Effector memory CD4-positive, alpha-beta T cell (primary cell): ENCODE results near the gene SLC17A4.

Source experiments
- DNase-seq, 3 donors: peaks; one replicate each; pipeline ENCODE4 v3.0.0-alpha.2; 2020
- H3K27ac ChIP-seq: 2 replicates; pipeline ENCODE4 v1.7.0; 2013; ENCODE audit warnings: mild to moderate bottlenecking, low read length, moderate library complexity; ENCODE audit not compliant: insufficient read depth, poor library complexity, severe bottlenecking
- H3K27me3 ChIP-seq: replicated peaks from 2 replicates; pipeline ENCODE4 v1.7.0; 2013; ENCODE audit warnings: mild to moderate bottlenecking, low read length; ENCODE audit not compliant: insufficient read depth, control insufficient read depth, poor library complexity, severe bottlenecking
- H3K36me3 ChIP-seq: 2 replicates; pipeline ENCODE4 v1.7.0; 2013; ENCODE audit warnings: mild to moderate bottlenecking, low read length, moderate library complexity; ENCODE audit not compliant: control insufficient read depth, insufficient read depth
- H3K4me1 ChIP-seq: 2 replicates; pipeline ENCODE4 v1.7.0; 2013; ENCODE audit warnings: low read length, mild to moderate bottlenecking; ENCODE audit not compliant: control insufficient read depth, insufficient read depth, poor library complexity, severe bottlenecking
- H3K4me3 ChIP-seq: 2 replicates; pipeline ENCODE4 v1.7.0; 2013; ENCODE audit warnings: low read length, low read depth, mild to moderate bottlenecking; ENCODE audit not compliant: insufficient read depth, poor library complexity, severe bottlenecking
- H3K9me3 ChIP-seq: 2 replicates; pipeline ENCODE4 v1.7.0; 2013; ENCODE audit warnings: mild to moderate bottlenecking, low read length, moderate library complexity; ENCODE audit not compliant: control insufficient read depth

The SLC17A4 gene

DNA sequence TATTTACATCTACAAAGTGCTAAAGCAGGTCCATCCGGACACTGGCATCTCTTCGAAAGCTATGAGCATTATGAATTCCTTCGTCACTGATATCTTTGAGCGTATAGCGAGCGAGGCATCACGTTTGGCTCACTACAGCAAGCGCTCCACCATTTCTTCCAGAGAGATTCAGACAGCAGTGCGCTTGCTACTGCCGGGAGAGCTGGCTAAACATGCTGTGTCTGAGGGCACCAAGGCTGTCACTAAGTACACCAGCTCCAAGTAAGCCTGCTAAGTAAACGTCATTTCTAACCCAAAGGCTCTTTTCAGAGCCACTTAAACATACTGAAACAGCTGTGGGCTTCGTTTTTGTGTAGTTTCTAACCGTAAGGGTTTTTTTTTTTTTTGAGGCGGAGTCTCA, 27.5 kb upstream of the SLC17A4 start:
- Histone ChIP-seq H3K4me3 (no peak overlapping the region), H3K9me3 (no peaks in the 10 kb centered on the region), H3K27ac (no peak overlapping the region), H3K27me3 (no peaks in the 10 kb centered on the region), H3K36me3 (no peaks in the 10 kb centered on the region), H3K4me1 (no peaks in the 10 kb centered on the region)
- no peak for DNase-seq

DNA sequence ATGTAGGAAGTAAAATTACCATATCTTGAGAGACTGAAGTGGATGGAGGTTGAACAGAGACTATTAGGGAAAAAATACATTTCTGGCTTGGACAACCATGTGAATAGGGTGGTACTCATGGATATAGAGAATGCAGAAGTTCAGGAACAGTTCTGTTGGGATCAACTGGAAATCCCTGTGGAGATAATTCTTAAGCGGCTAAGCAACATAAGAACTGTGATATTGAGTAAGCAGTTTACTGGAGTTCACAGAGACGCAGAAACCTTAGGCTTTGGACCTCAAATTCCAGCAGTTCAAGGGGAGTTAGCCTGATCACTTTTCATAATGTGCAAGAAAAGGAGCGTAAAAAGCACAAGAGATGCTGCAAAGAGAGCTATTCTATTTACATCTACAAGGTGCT, 23.6 kb upstream of the SLC17A4 start:
- Histone ChIP-seq H3K27me3 (no peaks in the 10 kb centered on the region), H3K27ac (no peak overlapping the region), H3K9me3 (no peaks in the 10 kb centered on the region), H3K36me3 (no peaks in the 10 kb centered on the region), H3K4me1 (no peaks in the 10 kb centered on the region), H3K4me3 (no peak overlapping the region)
- no peak for DNase-seq

DNA sequence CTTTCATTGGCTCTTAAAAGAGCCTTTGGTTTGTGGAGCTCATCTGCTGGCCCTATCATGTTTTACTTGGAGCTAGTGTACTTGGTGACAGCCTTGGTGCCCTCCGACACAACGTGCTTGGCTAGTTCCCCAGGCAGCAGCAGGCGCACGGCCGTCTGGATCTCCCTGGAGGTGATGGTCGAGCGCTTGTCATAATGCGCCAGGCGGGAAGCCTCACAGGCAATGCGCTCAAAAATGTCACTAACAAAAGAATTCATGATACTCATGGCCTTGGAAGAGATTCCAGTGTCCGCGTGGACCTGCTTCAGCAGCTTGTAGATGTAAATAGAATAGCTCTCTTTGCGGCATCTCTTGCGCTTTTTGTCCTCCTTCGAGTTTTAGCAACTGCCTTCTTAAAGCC, 22.8 kb upstream of the SLC17A4 start:
- H3K36me3 ChIP-seq: no peaks in the 10 kb centered on the region
- H3K27ac ChIP-seq: no peak overlapping the region
- no peaks in the 10 kb centered on the region for H3K27me3 ChIP-seq
- H3K9me3 ChIP-seq: no peaks in the 10 kb centered on the region
- H3K4me1 ChIP-seq: no peaks in the 10 kb centered on the region
- no peak for DNase-seq
- H3K4me3 ChIP-seq: no peak overlapping the region

DNA sequence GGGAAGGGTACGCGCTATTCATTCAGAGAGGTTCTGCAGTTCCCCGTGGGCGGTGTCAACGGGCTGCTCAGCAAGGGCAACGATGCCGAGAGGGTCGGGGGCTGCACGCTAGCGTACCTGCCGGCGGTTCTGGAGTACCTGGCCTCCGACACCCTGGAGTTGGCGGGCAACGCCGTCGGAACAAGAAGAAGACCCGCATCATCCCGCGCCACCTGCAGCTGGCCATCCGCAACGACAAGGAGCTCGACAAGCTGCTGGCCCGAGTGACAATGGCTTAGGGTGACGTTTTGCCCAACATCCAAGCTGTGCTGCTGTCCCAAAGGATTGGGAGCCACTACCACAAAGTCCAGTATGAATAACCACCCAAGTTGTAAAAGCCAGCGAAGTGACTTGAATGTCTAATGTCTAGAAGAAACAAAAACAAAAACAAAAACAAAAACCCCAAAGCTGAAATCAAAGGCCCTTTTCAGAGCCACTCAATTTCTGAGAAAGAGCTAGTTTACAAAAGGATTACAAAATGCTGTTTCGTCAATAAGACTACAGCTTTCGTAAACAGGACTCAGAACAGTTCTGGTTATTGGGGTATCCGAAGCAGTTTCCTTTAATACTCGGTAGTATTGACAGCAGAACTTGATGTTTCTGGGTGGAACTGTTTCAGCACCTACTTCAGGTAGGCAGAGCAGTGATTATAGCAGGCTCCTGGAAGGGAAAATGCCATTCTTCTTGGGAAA, 21.9 kb upstream of the SLC17A4 start:
- Histone ChIP-seq H3K4me1 (no peaks in the 10 kb centered on the region), H3K4me3 (no peak overlapping the region), H3K27ac (no peak overlapping the region), H3K36me3 (no peaks in the 10 kb centered on the region), H3K9me3 (peaks cover 4% of the 10 kb centered on the region), H3K27me3 (no peaks in the 10 kb centered on the region)
- DNase-seq: no peak

DNA sequence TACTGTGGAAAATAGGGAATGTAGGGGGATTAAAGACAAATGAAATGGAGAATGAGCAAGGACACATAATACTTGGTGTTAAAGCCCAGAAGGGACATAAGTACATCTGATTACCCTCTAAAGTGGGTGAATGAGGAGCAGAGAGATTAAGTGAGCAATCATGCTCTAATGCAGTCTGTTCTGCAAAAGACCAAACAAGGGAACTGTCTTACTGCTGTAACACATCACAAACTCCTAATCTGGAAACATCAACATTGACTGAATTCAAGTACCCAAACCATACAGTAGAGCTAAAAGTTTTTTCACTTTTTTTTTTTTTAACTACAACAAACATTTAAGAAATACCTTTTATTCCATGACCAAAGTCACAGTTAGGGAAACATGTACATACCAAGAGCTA, 19.3 kb upstream of the SLC17A4 start:
- Histone ChIP-seq H3K4me1 (no peaks in the 10 kb centered on the region), H3K9me3 (peaks cover 4% of the 10 kb centered on the region)
- DNase-seq: no peak

DNA sequence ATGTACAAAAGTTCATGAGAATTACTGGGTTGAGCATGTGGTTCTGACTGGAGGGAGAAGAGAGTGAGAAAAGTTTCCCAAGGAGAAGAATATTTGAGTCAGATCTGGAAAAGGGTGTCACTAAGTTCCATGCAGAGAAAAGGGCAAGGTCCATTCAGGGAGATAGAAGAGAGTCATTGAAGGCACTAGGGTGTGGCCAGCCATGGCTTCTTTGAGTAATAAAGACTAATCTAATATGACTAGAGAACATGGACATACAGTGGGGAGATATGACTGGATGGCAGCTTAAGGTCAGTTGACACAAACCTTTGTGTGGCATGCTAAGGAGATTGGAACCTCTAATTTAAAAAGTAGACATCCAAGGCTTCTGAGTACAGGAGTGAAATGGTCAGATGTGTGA, 10.7 kb upstream of the SLC17A4 start:
- no peaks in the 10 kb centered on the region for H3K4me1 ChIP-seq
- DNase-seq: no peak

More for the DNA sequence above, 19.3 kb upstream of the SLC17A4 start:
- no peaks in the 10 kb centered on the region for H3K36me3 ChIP-seq
- no peaks in the 10 kb centered on the region for H3K27me3 ChIP-seq
- no peak overlapping the region for H3K4me3 ChIP-seq
- no peak overlapping the region for H3K27ac ChIP-seq

DNA sequence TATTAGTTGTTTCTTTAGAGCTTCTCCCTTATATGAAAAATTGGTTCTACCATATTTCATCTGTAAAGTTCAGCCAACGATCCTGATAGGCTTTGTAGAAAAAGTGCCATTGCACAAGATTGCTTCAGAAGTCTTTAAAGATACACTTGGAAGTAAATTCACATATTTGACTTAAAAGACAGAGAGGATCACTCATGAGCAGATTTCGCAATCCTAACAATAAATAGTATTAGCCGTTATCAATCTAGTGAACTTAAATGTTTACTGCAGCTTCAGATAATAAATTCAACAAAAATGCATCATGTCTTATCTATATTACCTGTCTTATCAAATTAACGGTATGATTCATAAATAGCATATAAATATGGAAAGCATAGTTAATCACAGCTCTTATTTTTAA, 8.7 kb upstream of the SLC17A4 start:
- Histone ChIP-seq H3K4me3 (no peak overlapping the region), H3K27ac (no peak overlapping the region), H3K4me1 (no peaks in the 10 kb centered on the region), H3K9me3 (no peaks in the 10 kb centered on the region), H3K36me3 (no peaks in the 10 kb centered on the region), H3K27me3 (no peaks in the 10 kb centered on the region)
- no peak for DNase-seq

More for the DNA sequence above, 10.7 kb upstream of the SLC17A4 start:
- no peak overlapping the region for H3K27ac ChIP-seq
- no peak overlapping the region for H3K4me3 ChIP-seq
- no peaks in the 10 kb centered on the region for H3K36me3 ChIP-seq
- H3K27me3 ChIP-seq: no peaks in the 10 kb centered on the region
- H3K9me3 ChIP-seq: no peaks in the 10 kb centered on the region

DNA sequence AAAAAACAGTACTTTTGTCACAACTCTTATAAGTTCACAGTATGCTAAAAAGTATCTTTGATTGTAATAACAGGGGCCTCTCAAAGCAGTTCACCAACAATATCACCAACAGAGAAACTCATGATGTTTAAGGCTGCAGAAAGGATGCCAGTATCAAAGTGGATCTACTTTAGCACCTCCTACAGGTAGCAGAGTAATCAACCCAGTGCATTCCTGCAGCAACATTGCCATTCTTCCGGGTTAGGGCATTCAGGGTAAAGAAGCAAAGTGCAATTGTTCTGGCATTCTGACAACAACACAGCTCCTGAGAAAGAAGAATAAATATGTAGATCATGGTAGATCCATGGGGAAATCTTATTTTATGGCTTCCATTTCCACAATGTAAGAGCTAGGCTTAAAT, 7.6 kb upstream of the SLC17A4 start:
- Histone ChIP-seq H3K27me3 (no peaks in the 10 kb centered on the region), H3K9me3 (no peaks in the 10 kb centered on the region), H3K36me3 (no peaks in the 10 kb centered on the region), H3K27ac (no peak overlapping the region), H3K4me3 (no peak overlapping the region), H3K4me1 (no peaks in the 10 kb centered on the region)
- no peak for DNase-seq

DNA sequence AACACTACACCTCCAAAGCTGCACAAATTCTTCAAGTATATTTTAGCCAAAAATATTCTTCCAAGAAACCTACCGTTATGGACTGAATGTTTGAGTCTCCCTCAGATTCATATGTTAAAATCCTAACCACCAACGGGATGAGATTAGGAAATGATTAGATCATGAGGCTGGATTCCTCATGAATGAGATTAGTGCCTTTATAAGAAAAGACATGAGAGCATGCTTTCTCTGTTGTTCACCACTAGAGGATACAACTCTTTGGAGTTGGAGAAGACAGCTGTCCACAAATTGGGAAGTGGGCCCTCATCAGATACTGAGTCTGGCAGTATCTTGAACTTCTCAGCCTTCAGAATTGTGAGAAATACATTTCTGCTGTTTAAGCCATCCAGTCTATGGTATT, 7.1 kb upstream of the SLC17A4 start:
- H3K36me3 ChIP-seq: no peaks in the 10 kb centered on the region
- no peaks in the 10 kb centered on the region for H3K4me1 ChIP-seq
- no peaks in the 10 kb centered on the region for H3K9me3 ChIP-seq
- no peak overlapping the region for H3K27ac ChIP-seq
- no peaks in the 10 kb centered on the region for H3K27me3 ChIP-seq
- H3K4me3 ChIP-seq: no peak overlapping the region
- DNase-seq: no peak

DNA sequence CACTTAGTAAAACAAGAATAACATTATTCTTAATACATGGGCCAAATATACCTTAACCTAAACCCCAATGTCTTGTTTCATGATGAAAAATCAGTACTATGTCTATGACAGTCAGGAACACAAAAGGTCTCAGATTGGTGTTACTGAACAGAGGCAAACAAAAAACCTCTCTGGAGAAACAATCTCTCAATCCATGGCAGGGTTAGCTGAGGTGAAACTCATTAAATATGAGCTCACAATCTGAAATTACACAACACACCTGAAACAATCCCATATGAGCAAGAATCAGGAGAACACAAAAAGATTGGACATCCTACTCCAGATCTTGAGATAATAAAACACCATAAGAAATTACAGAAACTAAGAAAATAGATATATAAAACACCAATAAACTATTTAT, 6.5 kb upstream of the SLC17A4 start:
- no peaks in the 10 kb centered on the region for H3K36me3 ChIP-seq
- H3K27ac ChIP-seq: no peak overlapping the region
- no peaks in the 10 kb centered on the region for H3K27me3 ChIP-seq
- no peak for DNase-seq
- no peaks in the 10 kb centered on the region for H3K4me1 ChIP-seq
- no peaks in the 10 kb centered on the region for H3K9me3 ChIP-seq
- H3K4me3 ChIP-seq: no peak overlapping the region
